Measurements from ENCODE around the gene PRKCA.

DNA sequence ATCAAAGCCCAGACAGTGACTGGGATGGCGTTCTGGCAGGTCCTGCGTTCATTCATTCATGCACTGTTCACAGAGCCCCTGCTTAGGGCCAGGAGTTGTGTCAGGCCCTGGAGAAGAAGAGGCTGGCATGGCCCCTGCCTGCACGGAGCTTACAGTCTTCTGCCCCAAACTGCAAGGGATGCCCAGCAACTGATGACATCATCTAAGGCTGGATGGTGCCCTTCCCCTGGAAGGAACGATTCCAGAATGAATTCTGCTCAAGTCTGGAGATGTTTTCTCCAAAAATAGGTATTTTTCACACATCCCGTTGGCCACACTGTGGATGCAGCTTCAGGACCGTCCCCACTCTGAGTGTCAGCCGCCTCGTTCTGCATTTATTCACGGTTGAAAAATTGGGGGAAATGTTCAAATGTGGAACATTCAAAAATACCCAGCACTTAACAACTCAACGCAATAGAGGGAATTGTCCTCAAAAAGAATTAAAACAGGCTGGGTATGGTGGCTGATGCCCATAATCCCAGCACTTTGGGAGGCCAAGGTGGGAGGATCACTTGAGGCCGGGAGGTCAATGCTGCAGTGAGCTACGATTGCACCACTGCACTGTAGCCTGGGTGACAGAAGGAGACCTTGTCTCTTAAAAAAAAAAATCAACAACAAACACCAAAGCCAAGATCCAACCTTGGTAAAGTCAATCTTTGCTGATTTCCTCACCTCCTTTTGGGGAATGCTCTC is 508.7 kb downstream of the PRKCA start:
- TF ChIP-seq, protein P1, sequence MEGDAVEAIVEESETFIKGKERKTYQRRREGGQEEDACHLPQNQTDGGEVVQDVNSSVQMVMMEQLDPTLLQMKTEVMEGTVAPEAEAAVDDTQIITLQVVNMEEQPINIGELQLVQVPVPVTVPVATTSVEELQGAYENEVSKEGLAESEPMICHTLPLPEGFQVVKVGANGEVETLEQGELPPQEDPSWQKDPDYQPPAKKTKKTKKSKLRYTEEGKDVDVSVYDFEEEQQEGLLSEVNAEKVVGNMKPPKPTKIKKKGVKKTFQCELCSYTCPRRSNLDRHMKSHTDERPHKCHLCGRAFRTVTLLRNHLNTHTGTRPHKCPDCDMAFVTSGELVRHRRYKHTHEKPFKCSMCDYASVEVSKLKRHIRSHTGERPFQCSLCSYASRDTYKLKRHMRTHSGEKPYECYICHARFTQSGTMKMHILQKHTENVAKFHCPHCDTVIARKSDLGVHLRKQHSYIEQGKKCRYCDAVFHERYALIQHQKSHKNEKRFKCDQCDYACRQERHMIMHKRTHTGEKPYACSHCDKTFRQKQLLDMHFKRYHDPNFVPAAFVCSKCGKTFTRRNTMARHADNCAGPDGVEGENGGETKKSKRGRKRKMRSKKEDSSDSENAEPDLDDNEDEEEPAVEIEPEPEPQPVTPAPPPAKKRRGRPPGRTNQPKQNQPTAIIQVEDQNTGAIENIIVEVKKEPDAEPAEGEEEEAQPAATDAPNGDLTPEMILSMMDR (IDR thresholded peaks at IDR 0.05) = no peak
- TF ChIP-seq POLR2A (IDR thresholded peaks at IDR 0.05; ENCODE audit: low read depth) = no peak
